ENCODE data around the gene IFITM5. TPM values are rescaled to one million over a fixed set of nuclear protein-coding genes. Genes with fewer than 3 reads are reported as not detected.
"Not testable (repeated sequence)": the region's sequence is repeated elsewhere in the genome, so short reads cannot be mapped to it uniquely, and the experiment has no call there.

IFITM5 gene
- total and polyA plus RNA-seq, 9 of the 15 experiments (the other 6 are each of a cell fraction or from before 2014, with no cell fraction given) = 0.19 TPM; not detected in 8

DNA sequence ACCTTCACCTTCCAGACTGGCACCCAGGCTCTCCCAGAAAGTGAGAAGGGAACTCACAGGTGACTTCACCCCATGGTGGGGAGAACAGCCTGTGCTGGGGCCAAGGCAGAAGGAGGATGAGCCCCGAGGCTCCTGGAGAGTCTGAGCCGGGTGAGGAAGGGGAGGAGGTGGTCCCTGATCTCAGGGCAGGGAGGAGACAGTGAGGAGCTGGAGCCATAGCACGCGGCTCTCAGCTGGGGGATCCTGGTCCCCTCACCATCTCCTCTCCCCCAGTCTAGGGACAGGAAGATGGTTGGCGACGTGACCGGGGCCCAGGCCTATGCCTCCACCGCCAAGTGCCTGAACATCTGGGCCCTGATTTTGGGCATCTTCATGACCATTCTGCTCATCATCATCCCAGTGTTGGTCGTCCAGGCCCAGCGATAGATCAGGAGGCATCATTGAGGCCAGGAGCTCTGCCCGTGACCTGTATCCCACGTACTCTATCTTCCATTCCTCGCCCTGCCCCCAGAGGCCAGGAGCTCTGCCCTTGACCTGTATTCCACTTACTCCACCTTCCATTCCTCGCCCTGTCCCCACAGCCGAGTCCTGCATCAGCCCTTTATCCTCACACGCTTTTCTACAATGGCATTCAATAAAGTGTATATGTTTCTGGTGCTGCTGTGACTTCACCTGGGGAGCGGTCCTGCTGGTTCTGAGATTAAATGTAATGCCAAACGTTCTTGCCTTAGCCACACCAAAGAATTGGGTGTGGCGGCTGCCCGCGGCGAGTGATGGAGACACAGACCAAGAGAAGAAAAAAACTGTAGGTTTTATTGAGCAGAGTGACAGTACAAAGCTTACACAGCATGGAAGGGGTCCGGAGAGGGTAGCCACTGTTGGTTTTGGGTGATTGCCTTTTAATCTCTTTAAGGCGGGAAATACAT lies 9.7 kb upstream of the IFITM5 start:
- WGBS (ENCODE audit: insufficient coverage, low coverage, missing lambda C conversion rate) = 32% methylated on average over 19 of the region's 24 CpGs
- DNase-seq (ENCODE audit: extremely low read depth in 1 of 4, low spot score in 3 of 4); intact Hi-C loops (cut with micrococcal nuclease); H3K9me3 ChIP-seq (replicated peaks; ENCODE audit: control insufficient read depth, insufficient read depth, low read depth, low read length); H3K27me3 ChIP-seq (ENCODE audit: control insufficient read depth in 2 of 2, insufficient read depth in 2 of 2, low read length in 2 of 2); FAIRE-seq; BruUV-seq (replicated peaks); CTCF ChIA-PET (ENCODE audit: low intra/inter-chr PET ratio); H3K9me1 ChIP-seq (ENCODE audit: control insufficient read depth, insufficient read depth, low read length); H3K36me3 ChIP-seq (ENCODE audit: control insufficient read depth, insufficient read depth, low read length); H2AFZ ChIP-seq (ENCODE audit: low read depth, low read length); H4K20me1 ChIP-seq (replicated peaks; ENCODE audit: control insufficient read depth, insufficient read depth, low read length); in situ Hi-C loops (cut with MboI): not testable (repeated sequence)
- H3K4me3 ChIP-seq = peak overlapping the region; percentile 45
- peak; percentile 0; the same call in 1 of the 3 replicates for ATAC-seq
- POLR2A ChIA-PET = interaction anchor here (1.2 to 1.5 kb wide), 2 partner anchors 9 to 58 kb away, joined by 6 to 9 read pairs; no protein-coding TSS in a partner anchor
- H3K27ac ChIP-seq (ENCODE audit: extremely low read depth, low read depth, low read length) = peak overlapping the region; percentile 67; the same call in 2 of the 3 replicates
- H3K79me2 ChIP-seq (ENCODE audit: control insufficient read depth, insufficient read depth, low read length) = peaks cover 45% of the 10 kb centered on the region
- peaks cover 38 to 51% of the 10 kb centered on the region in 2 experiments for H3K4me1 ChIP-seq (replicated peaks in 1 of 2; ENCODE audit: control insufficient read depth in 2 of 2, insufficient read depth in 2 of 2, low read length in 2 of 2)
- H3K4me2 ChIP-seq (ENCODE audit: insufficient read depth, low read length) = peak overlapping the region; percentile 74
- H3K9ac ChIP-seq (ENCODE audit: insufficient read depth in 1 of 2, low read depth in 2 of 2, low read length in 2 of 2) = peak overlapping the region; percentile 65 to 89
- TF ChIP-seq, protein P1, sequence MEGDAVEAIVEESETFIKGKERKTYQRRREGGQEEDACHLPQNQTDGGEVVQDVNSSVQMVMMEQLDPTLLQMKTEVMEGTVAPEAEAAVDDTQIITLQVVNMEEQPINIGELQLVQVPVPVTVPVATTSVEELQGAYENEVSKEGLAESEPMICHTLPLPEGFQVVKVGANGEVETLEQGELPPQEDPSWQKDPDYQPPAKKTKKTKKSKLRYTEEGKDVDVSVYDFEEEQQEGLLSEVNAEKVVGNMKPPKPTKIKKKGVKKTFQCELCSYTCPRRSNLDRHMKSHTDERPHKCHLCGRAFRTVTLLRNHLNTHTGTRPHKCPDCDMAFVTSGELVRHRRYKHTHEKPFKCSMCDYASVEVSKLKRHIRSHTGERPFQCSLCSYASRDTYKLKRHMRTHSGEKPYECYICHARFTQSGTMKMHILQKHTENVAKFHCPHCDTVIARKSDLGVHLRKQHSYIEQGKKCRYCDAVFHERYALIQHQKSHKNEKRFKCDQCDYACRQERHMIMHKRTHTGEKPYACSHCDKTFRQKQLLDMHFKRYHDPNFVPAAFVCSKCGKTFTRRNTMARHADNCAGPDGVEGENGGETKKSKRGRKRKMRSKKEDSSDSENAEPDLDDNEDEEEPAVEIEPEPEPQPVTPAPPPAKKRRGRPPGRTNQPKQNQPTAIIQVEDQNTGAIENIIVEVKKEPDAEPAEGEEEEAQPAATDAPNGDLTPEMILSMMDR (IDR thresholded peaks at IDR 0.05 in 2 of 3, conservative IDR thresholded peaks at IDR 0.05 in 1 of 3; ENCODE audit: insufficient read depth in 2 of 3, low read depth in 1 of 3, low read length in 3 of 3) = 0 out of 6 replicates have a peak, but pooled peaks of 1 of the 3 experiments have one; percentile 2
- TF ChIP-seq MAZ (CRISPR knock-in tag; conservative IDR thresholded peaks at IDR 0.05 in 1 of 2, IDR thresholded peaks at IDR 0.05 in 1 of 2) = 0 out of 4 replicates have a peak, but pooled peaks of 1 of the 2 experiments have one; percentile 19
- TF ChIP-seq, protein P2, sequence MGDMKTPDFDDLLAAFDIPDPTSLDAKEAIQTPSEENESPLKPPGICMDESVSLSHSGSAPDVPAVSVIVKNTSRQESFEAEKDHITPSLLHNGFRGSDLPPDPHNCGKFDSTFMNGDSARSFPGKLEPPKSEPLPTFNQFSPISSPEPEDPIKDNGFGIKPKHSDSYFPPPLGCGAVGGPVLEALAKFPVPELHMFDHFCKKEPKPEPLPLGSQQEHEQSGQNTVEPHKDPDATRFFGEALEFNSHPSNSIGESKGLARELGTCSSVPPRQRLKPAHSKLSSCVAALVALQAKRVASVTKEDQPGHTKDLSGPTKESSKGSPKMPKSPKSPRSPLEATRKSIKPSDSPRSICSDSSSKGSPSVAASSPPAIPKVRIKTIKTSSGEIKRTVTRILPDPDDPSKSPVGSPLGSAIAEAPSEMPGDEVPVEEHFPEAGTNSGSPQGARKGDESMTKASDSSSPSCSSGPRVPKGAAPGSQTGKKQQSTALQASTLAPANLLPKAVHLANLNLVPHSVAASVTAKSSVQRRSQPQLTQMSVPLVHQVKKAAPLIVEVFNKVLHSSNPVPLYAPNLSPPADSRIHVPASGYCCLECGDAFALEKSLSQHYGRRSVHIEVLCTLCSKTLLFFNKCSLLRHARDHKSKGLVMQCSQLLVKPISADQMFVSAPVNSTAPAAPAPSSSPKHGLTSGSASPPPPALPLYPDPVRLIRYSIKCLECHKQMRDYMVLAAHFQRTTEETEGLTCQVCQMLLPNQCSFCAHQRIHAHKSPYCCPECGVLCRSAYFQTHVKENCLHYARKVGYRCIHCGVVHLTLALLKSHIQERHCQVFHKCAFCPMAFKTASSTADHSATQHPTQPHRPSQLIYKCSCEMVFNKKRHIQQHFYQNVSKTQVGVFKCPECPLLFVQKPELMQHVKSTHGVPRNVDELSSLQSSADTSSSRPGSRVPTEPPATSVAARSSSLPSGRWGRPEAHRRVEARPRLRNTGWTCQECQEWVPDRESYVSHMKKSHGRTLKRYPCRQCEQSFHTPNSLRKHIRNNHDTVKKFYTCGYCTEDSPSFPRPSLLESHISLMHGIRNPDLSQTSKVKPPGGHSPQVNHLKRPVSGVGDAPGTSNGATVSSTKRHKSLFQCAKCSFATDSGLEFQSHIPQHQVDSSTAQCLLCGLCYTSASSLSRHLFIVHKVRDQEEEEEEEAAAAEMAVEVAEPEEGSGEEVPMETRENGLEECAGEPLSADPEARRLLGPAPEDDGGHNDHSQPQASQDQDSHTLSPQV (IDR thresholded peaks at IDR 0.05) = peak; percentile 43; the same call in 1 of the 2 replicates
- peak; percentile 44; the same call in 1 of the 2 replicates for TF ChIP-seq RBFOX2 (IDR thresholded peaks at IDR 0.05; ENCODE audit: low read depth, low read length)
- TF ChIP-seq CTBP1 (IDR thresholded peaks at IDR 0.05; ENCODE audit: borderline replicate concordance) = peak; percentile 22; the same call in 1 of the 2 replicates

Data from K562 (cell line).